SK-MEL-5 (cell line): ENCODE measurements around the gene DUSP11. TPM values are rescaled to one million over a fixed set of nuclear protein-coding genes. Genes with fewer than 3 reads are reported as not detected.
A peak's percentile ranks its signal among the peaks of the same experiment; 100 is the strongest.
"Not testable (repeated sequence)": the region's sequence is repeated elsewhere in the genome, so short reads cannot be mapped to it uniquely, and the experiment has no call there.

Experiments
- DNase-seq: peaks from one replicate; pipeline ENCODE4 v3.0.0-alpha.2; 2016; ENCODE audit warnings: low read depth, low spot score
- in situ Hi-C: cut with HindIII; loops from 2 replicates; pipeline ENCODE4 v1.10.0; 2016; ENCODE audit warnings: low sequenced_read_pairs, high pct_unique_total_duplicates, low pct_unique_long_range_greater_than_20kb
- total RNA-seq: library from RNA; depleted of rRNA; stranded (reverse); fragments of >200 nt; shearing (Covaris generic); gene quantifications from 2 replicates; pipeline ENCODE4 v1.2.3, GENCODE V29; 2014; rRNA removed

Gene DUSP11
- total RNA-seq, 1 experiment from 2014 or later, result 42.5 TPM

- in situ Hi-C loops, result no loop called here
- peak; percentile 99 for DNase-seq
Measured at GRCh38 chr2:73736855-73737779, 42.8 kb downstream of the DUSP11 start, which contains the start of gene TPRKB. TSS of gene TPRKB (minus strand) at chr2:73737345. CDS start at chr2:73734569, 2,776 bp downstream.

- in situ Hi-C loops, result no loop called here
Measured at GRCh38 chr2:73736378-73736777, 43.5 kb downstream of the DUSP11 start.

GRCh38 chr2:73730810-73731209 lies 49.1 kb downstream of the DUSP11 start:
- in situ Hi-C loops, result no loop called here
- no peak for DNase-seq

More at GRCh38 chr2:73736378-73736777, 43.5 kb downstream of the DUSP11 start:
- DNase-seq, result peak; percentile 28

DNA sequence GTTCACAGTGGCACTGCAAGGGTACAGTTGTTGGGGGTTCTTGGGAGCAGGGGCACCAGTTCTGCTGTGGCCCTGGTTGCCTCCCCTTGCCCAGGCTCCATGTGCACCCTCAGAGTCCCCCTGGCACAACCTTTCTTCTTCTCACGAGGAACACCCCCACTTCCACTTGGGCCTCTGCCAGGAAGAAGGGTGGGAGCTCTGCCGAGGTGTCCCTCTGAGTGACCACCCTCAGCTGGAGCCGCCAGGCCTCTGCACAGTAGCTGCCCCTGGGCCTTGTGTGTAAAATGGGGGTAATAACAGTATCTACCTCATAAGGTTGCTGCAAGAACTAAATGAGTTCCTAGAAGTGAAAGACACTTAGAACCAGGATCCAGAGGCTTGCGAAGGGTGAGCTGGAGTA lies 51.2 kb downstream of the DUSP11 start:
- in situ Hi-C loops, result no loop called here
- DNase-seq, result no peak

- in situ Hi-C loops, result no loop called here
- no peak for DNase-seq
Measured at GRCh38 chr2:73728043-73728442, 51.9 kb downstream of the DUSP11 start.

GRCh38 chr2:73726657-73727056 lies 53.2 kb downstream of the DUSP11 start:
- DNase-seq, in situ Hi-C loops: not testable (repeated sequence)

GRCh38 chr2:73718851-73719621 lies 60.9 kb downstream of the DUSP11 start:
- no peak for DNase-seq
- in situ Hi-C loops, result no loop called here

DNA sequence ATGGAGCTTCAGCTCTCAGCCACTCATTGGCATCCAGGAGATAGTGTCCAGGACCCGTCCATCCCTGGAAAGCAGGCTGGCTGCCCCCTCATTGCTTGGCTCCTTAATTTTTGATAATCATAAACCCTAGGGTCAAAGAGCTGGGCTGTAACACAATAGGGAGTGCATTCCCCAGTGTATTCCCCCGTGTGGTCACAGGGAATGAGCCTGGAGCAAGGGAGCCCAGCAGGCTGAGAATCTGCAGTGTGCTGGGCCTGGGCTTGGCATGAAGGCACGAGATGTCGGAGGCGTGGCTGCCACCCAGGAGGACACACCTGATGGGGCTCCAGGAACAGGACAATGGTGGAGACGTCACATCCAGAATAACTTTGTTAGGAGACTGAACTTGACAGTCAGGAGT lies 61.5 kb downstream of the DUSP11 start:
- in situ Hi-C loops, result no loop called here
- no peak for DNase-seq

GRCh38 chr2:73717695-73718094 lies 62.2 kb downstream of the DUSP11 start:
- in situ Hi-C loops, DNase-seq: not testable (repeated sequence)

DNA sequence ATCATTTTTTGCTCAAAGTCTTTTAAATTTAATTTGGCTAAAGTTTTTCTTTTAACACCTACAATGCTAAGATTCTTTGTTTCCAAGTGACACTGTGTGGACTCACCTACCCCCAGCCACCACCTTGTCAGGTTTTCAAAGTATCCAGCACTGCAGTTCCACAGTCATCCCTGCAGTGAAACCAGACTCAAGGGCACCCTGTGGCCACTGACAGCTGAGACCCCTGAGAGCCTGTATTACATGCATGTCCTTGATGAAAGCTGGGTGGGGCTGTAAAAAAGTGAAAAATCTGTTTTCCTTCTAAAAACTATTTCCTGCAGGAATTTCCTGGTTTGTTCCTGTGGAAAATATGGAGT lies 62.7 kb downstream of the DUSP11 start:
- DNase-seq, result no peak
- in situ Hi-C loops, result no loop called here

- in situ Hi-C loops, result no loop called here
- DNase-seq, result peak; percentile 23
Measured at GRCh38 chr2:73716543-73717250, 63.2 kb downstream of the DUSP11 start.

- no peak for DNase-seq
- in situ Hi-C loops, result no loop called here
Measured at GRCh38 chr2:73714091-73714490, 65.8 kb downstream of the DUSP11 start.

Other genes with a start within 250 kb of the DUSP11 start
- 2.4 and 2.8 TPM in 2 replicates for gene NAT8, start 137.7 kb downstream of the DUSP11 start, total RNA-seq
- 68.5 and 75.0 TPM in 2 replicates for gene TPRKB, start 42.8 kb downstream of the DUSP11 start, total RNA-seq
- gene C2orf78, start 4.1 kb upstream of the DUSP11 start, total RNA-seq, result not detected in 2 replicates
- 86.6 and 91.4 TPM in 2 replicates for gene STAMBP, start 48.9 kb upstream of the DUSP11 start, total RNA-seq
- 0.24 and 0.42 TPM in 2 replicates for gene ACTG2, start 112.9 kb upstream of the DUSP11 start, total RNA-seq
- 74.9 and 82.4 TPM in 2 replicates for gene DGUOK, start 146.8 kb upstream of the DUSP11 start, total RNA-seq
- gene TET3, start 204.8 kb upstream of the DUSP11 start, total RNA-seq, result 2.6 and 2.7 TPM in 2 replicates